ENCODE results near the gene EXOC2.

GRCh38 chr6:709471-710056 is 16.6 kb upstream of the EXOC2 start:
- no peak for TF ChIP-seq MAX (IDR thresholded peaks at IDR 0.05)
- TF ChIP-seq CTCF (IDR thresholded peaks at IDR 0.05 in 2 of 3, conservative IDR thresholded peaks at IDR 0.05 in 1 of 3; ENCODE audit: borderline replicate concordance in 1 of 3, insufficient read depth in 1 of 3, low read depth in 2 of 3, low read length in 2 of 3): no peak
- no peak for TF ChIP-seq EZH2phosphoT487 (IDR thresholded peaks at IDR 0.05; ENCODE audit: borderline replicate concordance)
- TF ChIP-seq EZH2 (IDR thresholded peaks at IDR 0.05): no peak
- TF ChIP-seq POLR2A (IDR thresholded peaks at IDR 0.05; ENCODE audit: borderline replicate concordance, extremely low read depth, insufficient read depth, insufficient read length): no peak
- no peak for TF ChIP-seq JUND (IDR thresholded peaks at IDR 0.05)
- TF ChIP-seq EGR1 (IDR thresholded peaks at IDR 0.05; ENCODE audit: low read depth): no peak
- no peak for TF ChIP-seq CEBPB (IDR thresholded peaks at IDR 0.05; ENCODE audit: low read depth)
- TF ChIP-seq POLR2AphosphoS5 (IDR thresholded peaks at IDR 0.05; ENCODE audit: low read depth, low read length): no peak
- TF ChIP-seq RAD21 (IDR thresholded peaks at IDR 0.05; ENCODE audit: low read depth): no peak
- no peak for TF ChIP-seq SRF (IDR thresholded peaks at IDR 0.05; ENCODE audit: low read depth)
- no peak for TF ChIP-seq REST (IDR thresholded peaks at IDR 0.05; ENCODE audit: low read depth)
- no peak for TF ChIP-seq SIN3A (IDR thresholded peaks at IDR 0.05; ENCODE audit: low read depth)
- TF ChIP-seq ZBTB33 (IDR thresholded peaks at IDR 0.05; ENCODE audit: extremely low read depth, insufficient replicate concordance, low read length): no peak

All from HCT116 (cell line).